NCI-H345 (cell line): Measurements from ENCODE around the gene ENPEP.
"Not testable (repeated sequence)": the region's sequence is repeated elsewhere in the genome, so short reads cannot be mapped to it uniquely, and the experiment has no call there.

Experiments used
- DNase-seq: peaks from one replicate; lab custom pipeline; 2025; lab: John Stamatoyannopoulos, UW

ENPEP gene

GRCh38 chr4:110485452-110485851, 9.5 kb downstream of the ENPEP start:
- DNase-seq = no peak

GRCh38 chr4:110486256-110486655, 10.3 kb downstream of the ENPEP start:
- DNase-seq = no peak

GRCh38 chr4:110486850-110487249, 10.9 kb downstream of the ENPEP start:
- DNase-seq = not testable (repeated sequence)

- no peak for DNase-seq
Observed at GRCh38 chr4:110487873-110488272, 11.9 kb downstream of the ENPEP start.

- DNase-seq = no peak
Observed at GRCh38 chr4:110489901-110490508, 14.1 kb downstream of the ENPEP start.

GRCh38 chr4:110492522-110492921, 16.6 kb downstream of the ENPEP start:
- DNase-seq = no peak

- no peak for DNase-seq
Observed at GRCh38 chr4:110493520-110493919, 17.6 kb downstream of the ENPEP start.

- DNase-seq = no peak
Observed at GRCh38 chr4:110498420-110498819, 22.5 kb downstream of the ENPEP start.

GRCh38 chr4:110499126-110499525, 23.2 kb downstream of the ENPEP start:
- DNase-seq = no peak

- DNase-seq = no peak
Observed at GRCh38 chr4:110501826-110502225, 25.9 kb downstream of the ENPEP start.

- no peak for DNase-seq
Observed at GRCh38 chr4:110503270-110504083, 27.5 kb downstream of the ENPEP start.

GRCh38 chr4:110504084-110504435, 28.1 kb downstream of the ENPEP start:
- DNase-seq = no peak

- no peak for DNase-seq
Observed at GRCh38 chr4:110505440-110505839, 29.5 kb downstream of the ENPEP start.

- no peak for DNase-seq
Observed at GRCh38 chr4:110508827-110509710, 33.1 kb downstream of the ENPEP start.

- no peak for DNase-seq
Observed at GRCh38 chr4:110510277-110510676, 34.3 kb downstream of the ENPEP start.

- DNase-seq = peak; percentile 45
Observed at GRCh38 chr4:110510955-110511544, 35.1 kb downstream of the ENPEP start.

GRCh38 chr4:110512901-110513300, 36.9 kb downstream of the ENPEP start:
- DNase-seq = no peak

GRCh38 chr4:110514889-110515479, 39.0 kb downstream of the ENPEP start:
- peak; percentile 19 for DNase-seq

- DNase-seq = no peak
Observed at GRCh38 chr4:110515676-110516075, 39.7 kb downstream of the ENPEP start.

GRCh38 chr4:110516106-110516922, 40.4 kb downstream of the ENPEP start:
- peak; percentile 69 for DNase-seq

- DNase-seq = no peak
Observed at GRCh38 chr4:110518889-110519490, 43.0 kb downstream of the ENPEP start.
